HepG2 (cell line): ENCODE results near the gene ZDBF2. TPM values are rescaled to one million over a fixed set of nuclear protein-coding genes. Genes with fewer than 3 reads are reported as not detected.

Source experiments
- AHR ChIP-seq: IDR thresholded peaks from 2 replicates; pipeline ENCODE4 v1.6.1; 2018; ENCODE audit warnings: missing genetic modification reagents, missing compliant biosample characterization
- FOXK2 ChIP-seq: fragments of 450-650 bp; IDR thresholded peaks from 2 replicates; pipeline ENCODE4 v1.6.1; 2016
- IRX3 ChIP-seq: sonication (generic); formaldehyde crosslinking; IDR thresholded peaks from 2 replicates; pipeline ENCODE4 v1.8.1; 2023; ENCODE audit warnings: mild to moderate bottlenecking, low read depth, missing genetic modification reagents, borderline replicate concordance
- KLF11 ChIP-seq: IDR thresholded peaks from 2 replicates; pipeline ENCODE4 v1.6.1; 2016; ENCODE audit warnings: missing compliant biosample characterization
- MAFF ChIP-seq: IDR thresholded peaks from 2 replicates; pipeline ENCODE4 v1.6.1; 2011; ENCODE audit warnings: low read depth, low read length, improper control_type of control experiment
- MTF2 ChIP-seq: sonication (generic); formaldehyde crosslinking; IDR thresholded peaks from 2 replicates; pipeline ENCODE4 v1.5.0; 2020; ENCODE audit warnings: missing genetic modification reagents, borderline replicate concordance
- MXI1 ChIP-seq: IDR thresholded peaks from 3 replicates; pipeline ENCODE4 v1.6.1; 2012; ENCODE audit warnings: low read depth, low read length, inconsistent platforms, borderline replicate concordance
- NR2F1 ChIP-seq, 2 experiments: fragments of 450-650 bp in 1 of 2; formaldehyde crosslinking in 1 of 2; IDR thresholded peaks; 2 replicates each; pipeline versions ENCODE4 v1.5.0 to v1.6.1; 2016 to 2020; ENCODE audit warnings: mild to moderate bottlenecking in 1 of 2, missing compliant biosample characterization in 1 of 2, missing genetic modification reagents in 1 of 2, moderate library complexity in 1 of 2
- ZFX ChIP-seq: sonication (generic); formaldehyde crosslinking; IDR thresholded peaks from 2 replicates; pipeline ENCODE4 v1.4.0; 2020; ENCODE audit warnings: mild to moderate bottlenecking, low read depth, missing genetic modification reagents, moderate library complexity
- ZFY ChIP-seq: sonication (generic); formaldehyde crosslinking; IDR thresholded peaks from 2 replicates; pipeline ENCODE4 v1.4.0; 2020; ENCODE audit warnings: missing genetic modification reagents
- ZNF101 ChIP-seq: sonication (generic); formaldehyde crosslinking; IDR thresholded peaks from 2 replicates; pipeline ENCODE4 v1.4.0; 2020; ENCODE audit warnings: mild to moderate bottlenecking, low read depth, missing genetic modification reagents, borderline replicate concordance
- ZNF274 ChIP-seq: sonication (generic); formaldehyde crosslinking; IDR thresholded peaks from 2 replicates; pipeline ENCODE4 v1.5.1; 2020; ENCODE audit warnings: mild to moderate bottlenecking, missing genetic modification reagents
- ZNF280B ChIP-seq: sonication (generic); formaldehyde crosslinking; IDR thresholded peaks from 2 replicates; pipeline ENCODE4 v1.5.0; 2020; ENCODE audit warnings: missing genetic modification reagents, mild to moderate bottlenecking, borderline replicate concordance
- ZNF430 ChIP-seq: sonication (generic); formaldehyde crosslinking; IDR thresholded peaks from 2 replicates; pipeline ENCODE4 v1.9.0; 2021; ENCODE audit warnings: mild to moderate bottlenecking, missing genetic modification reagents
- ZNF547 ChIP-seq: sonication (generic); formaldehyde crosslinking; IDR thresholded peaks from 2 replicates; pipeline ENCODE4 v1.5.1; 2020; ENCODE audit warnings: mild to moderate bottlenecking, missing genetic modification reagents
- ZNF577 ChIP-seq: sonication (generic); formaldehyde crosslinking; IDR thresholded peaks from 2 replicates; pipeline ENCODE4 v1.4.0; 2020; ENCODE audit warnings: mild to moderate bottlenecking, low read depth, missing genetic modification reagents, borderline replicate concordance
- ZNF775 ChIP-seq: sonication (generic); formaldehyde crosslinking; IDR thresholded peaks from 2 replicates; pipeline ENCODE4 v1.4.0; 2020; ENCODE audit warnings: missing genetic modification reagents, mild to moderate bottlenecking, moderate library complexity, borderline replicate concordance
- ZZZ3 ChIP-seq: sonication (generic); formaldehyde crosslinking; IDR thresholded peaks from 2 replicates; pipeline ENCODE4 v1.4.0; 2020; ENCODE audit warnings: missing genetic modification reagents, mild to moderate bottlenecking, borderline replicate concordance
- polyA plus RNA-seq, 8 experiments: library from polyadenylated mRNA; depleted of rRNA in 3 of 8; stranded (reverse) in 7 of 8; unstranded in 1 of 8; fragments of >200 nt; fragmentation: Illumina TruSeq in 4 of 8; extraction: Trizol in 4 of 8; gene quantifications; 2 replicates each; pipeline versions ENCODE4 v1.2.1 to v1.2.3, GENCODE V29; 2011 to 2016; ENCODE audit warnings: low read depth in 4 of 8, missing spikeins in 1 of 8, mixed read lengths in 1 of 8; ENCODE audit not compliant: insufficient read depth in 1 of 8
- total RNA-seq, 5 experiments: library from RNA; depleted of rRNA; stranded (reverse); fragments of >200 nt; fragmentation: Illumina TruSeq; extraction: Trizol; gene quantifications; 2 replicates each; pipeline ENCODE4 v1.2.3, GENCODE V29; 2016; ENCODE audit warnings: low read depth in 1 of 5
- TF ChIP-seq, protein P1 (sequence below): sonication (generic); formaldehyde crosslinking; IDR thresholded peaks from 2 replicates; pipeline ENCODE4 v1.4.0; 2020; ENCODE audit warnings: missing genetic modification reagents, borderline replicate concordance
- TF ChIP-seq, protein P2 (sequence below): IDR thresholded peaks from 2 replicates; pipeline ENCODE4 v1.4.0; 2020; ENCODE audit warnings: mild to moderate bottlenecking, missing genetic modification reagents

Gene ZDBF2
- total and polyA plus RNA-seq, 2 of the 13 experiments (the other 11 are each of a cell fraction or from before 2014, with no cell fraction given): 1.5 to 2.0 TPM

DNA sequence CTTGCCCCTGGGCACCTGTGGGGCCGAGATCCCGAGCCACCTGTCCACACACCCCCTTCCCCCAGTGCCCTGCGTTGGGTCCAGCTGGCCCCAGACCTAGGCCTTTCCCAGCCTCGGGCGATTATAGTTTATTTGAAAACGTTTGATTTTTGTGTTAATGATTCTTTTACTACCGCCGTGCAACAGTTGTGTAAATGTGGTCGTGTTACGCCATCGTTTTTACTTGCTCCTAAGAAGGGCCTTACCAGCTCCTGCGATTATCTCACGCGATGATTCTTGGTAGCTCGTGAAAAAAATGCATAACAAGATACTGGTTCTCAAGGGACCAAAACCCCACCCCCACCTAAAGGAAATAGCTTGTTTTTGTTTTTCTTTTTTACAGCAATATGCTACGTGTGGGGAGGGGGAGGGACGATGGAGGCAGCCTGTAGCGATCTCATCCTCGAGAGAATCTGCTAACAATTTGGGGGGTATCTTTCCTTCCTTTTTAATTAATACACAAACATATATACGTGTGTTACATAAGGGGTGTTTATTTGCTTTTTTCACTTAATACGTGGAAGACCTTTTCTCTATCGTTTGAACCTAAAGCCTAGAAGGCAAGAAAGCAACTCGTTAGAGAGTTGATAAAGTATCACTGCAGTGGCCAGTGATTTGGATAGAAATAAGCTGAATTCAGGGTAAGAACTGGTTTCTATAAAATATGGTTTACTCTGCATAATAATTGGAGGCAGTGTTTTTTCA, 1.0 kb downstream of the ZDBF2 start (continued):
- TF ChIP-seq ZNF280B (CRISPR knock-in tag) (no peak), KLF11 (CRISPR knock-in tag) (no peak), ZNF430 (CRISPR knock-in tag) (no peak), ZNF547 (CRISPR knock-in tag) (no peak), MTF2 (CRISPR knock-in tag) (no peak), MAFF (no peak), ZNF775 (CRISPR knock-in tag) (no peak), ZFY (CRISPR knock-in tag) (peak; percentile 37), AHR (CRISPR knock-in tag) (no peak), ZNF101 (CRISPR knock-in tag) (no peak), NR2F1 (CRISPR knock-in tag; IDR thresholded peaks at IDR 0.05) (no peak), ZZZ3 (CRISPR knock-in tag) (no peak), ZNF274 (CRISPR knock-in tag) (no peak), IRX3 (no peak), FOXK2 (no peak), ZFX (CRISPR knock-in tag) (no peak; the same call in 1 of the 2 replicates), MXI1 (no peak), ZNF577 (CRISPR knock-in tag) (no peak)
- TF ChIP-seq, protein P1, sequence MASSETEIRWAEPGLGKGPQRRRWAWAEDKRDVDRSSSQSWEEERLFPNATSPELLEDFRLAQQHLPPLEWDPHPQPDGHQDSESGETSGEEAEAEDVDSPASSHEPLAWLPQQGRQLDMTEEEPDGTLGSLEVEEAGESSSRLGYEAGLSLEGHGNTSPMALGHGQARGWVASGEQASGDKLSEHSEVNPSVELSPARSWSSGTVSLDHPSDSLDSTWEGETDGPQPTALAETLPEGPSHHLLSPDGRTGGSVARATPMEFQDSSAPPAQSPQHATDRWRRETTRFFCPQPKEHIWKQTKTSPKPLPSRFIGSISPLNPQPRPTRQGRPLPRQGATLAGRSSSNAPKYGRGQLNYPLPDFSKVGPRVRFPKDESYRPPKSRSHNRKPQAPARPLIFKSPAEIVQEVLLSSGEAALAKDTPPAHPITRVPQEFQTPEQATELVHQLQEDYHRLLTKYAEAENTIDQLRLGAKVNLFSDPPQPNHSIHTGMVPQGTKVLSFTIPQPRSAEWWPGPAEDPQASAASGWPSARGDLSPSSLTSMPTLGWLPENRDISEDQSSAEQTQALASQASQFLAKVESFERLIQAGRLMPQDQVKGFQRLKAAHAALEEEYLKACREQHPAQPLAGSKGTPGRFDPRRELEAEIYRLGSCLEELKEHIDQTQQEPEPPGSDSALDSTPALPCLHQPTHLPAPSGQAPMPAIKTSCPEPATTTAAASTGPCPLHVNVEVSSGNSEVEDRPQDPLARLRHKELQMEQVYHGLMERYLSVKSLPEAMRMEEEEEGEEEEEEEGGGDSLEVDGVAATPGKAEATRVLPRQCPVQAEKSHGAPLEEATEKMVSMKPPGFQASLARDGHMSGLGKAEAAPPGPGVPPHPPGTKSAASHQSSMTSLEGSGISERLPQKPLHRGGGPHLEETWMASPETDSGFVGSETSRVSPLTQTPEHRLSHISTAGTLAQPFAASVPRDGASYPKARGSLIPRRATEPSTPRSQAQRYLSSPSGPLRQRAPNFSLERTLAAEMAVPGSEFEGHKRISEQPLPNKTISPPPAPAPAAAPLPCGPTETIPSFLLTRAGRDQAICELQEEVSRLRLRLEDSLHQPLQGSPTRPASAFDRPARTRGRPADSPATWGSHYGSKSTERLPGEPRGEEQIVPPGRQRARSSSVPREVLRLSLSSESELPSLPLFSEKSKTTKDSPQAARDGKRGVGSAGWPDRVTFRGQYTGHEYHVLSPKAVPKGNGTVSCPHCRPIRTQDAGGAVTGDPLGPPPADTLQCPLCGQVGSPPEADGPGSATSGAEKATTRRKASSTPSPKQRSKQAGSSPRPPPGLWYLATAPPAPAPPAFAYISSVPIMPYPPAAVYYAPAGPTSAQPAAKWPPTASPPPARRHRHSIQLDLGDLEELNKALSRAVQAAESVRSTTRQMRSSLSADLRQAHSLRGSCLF (CRISPR knock-in tag): no peak
- TF ChIP-seq, protein P2, sequence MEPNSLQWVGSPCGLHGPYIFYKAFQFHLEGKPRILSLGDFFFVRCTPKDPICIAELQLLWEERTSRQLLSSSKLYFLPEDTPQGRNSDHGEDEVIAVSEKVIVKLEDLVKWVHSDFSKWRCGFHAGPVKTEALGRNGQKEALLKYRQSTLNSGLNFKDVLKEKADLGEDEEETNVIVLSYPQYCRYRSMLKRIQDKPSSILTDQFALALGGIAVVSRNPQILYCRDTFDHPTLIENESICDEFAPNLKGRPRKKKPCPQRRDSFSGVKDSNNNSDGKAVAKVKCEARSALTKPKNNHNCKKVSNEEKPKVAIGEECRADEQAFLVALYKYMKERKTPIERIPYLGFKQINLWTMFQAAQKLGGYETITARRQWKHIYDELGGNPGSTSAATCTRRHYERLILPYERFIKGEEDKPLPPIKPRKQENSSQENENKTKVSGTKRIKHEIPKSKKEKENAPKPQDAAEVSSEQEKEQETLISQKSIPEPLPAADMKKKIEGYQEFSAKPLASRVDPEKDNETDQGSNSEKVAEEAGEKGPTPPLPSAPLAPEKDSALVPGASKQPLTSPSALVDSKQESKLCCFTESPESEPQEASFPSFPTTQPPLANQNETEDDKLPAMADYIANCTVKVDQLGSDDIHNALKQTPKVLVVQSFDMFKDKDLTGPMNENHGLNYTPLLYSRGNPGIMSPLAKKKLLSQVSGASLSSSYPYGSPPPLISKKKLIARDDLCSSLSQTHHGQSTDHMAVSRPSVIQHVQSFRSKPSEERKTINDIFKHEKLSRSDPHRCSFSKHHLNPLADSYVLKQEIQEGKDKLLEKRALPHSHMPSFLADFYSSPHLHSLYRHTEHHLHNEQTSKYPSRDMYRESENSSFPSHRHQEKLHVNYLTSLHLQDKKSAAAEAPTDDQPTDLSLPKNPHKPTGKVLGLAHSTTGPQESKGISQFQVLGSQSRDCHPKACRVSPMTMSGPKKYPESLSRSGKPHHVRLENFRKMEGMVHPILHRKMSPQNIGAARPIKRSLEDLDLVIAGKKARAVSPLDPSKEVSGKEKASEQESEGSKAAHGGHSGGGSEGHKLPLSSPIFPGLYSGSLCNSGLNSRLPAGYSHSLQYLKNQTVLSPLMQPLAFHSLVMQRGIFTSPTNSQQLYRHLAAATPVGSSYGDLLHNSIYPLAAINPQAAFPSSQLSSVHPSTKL: 0 out of 2 replicates have a peak, but pooled peaks have one; percentile 4
